Esophagus (tissue), 2 donors: ENCODE measurements around the gene KRT6C. TPM values are rescaled to one million over a fixed set of nuclear protein-coding genes. Genes with fewer than 3 reads are reported as not detected.

Source experiments
- H3K27ac ChIP-seq, 2 donors: one replicate each; pipeline ENCODE4 v1.5.1; 2013; ENCODE audit warnings: low read depth in 2 of 2, mild to moderate bottlenecking in 2 of 2, inconsistent platforms in 1 of 2, low read length in 1 of 2, moderate library complexity in 1 of 2
- H3K27me3 ChIP-seq, 2 donors: one replicate each; pipeline ENCODE4 v1.6.1; 2013; ENCODE audit warnings: low read length in 2 of 2, control low read depth in 1 of 2, mild to moderate bottlenecking in 1 of 2; ENCODE audit not compliant: insufficient read depth in 2 of 2, control insufficient read depth in 1 of 2
- H3K36me3 ChIP-seq, 2 donors: one replicate each; pipeline ENCODE4 v1.6.1; 2013; ENCODE audit warnings: low read length in 1 of 2; ENCODE audit not compliant: control insufficient read depth in 2 of 2, insufficient read depth in 2 of 2
- H3K4me1 ChIP-seq, 2 donors: one replicate each; pipeline ENCODE4 v1.6.1; 2013; ENCODE audit warnings: low read length in 1 of 2; ENCODE audit not compliant: control insufficient read depth in 2 of 2, insufficient read depth in 2 of 2
- H3K4me3 ChIP-seq, 2 donors: one replicate each; pipeline ENCODE4 v1.5.1; 2013; ENCODE audit warnings: low read length in 2 of 2, mild to moderate bottlenecking in 2 of 2, low read depth in 1 of 2, moderate library complexity in 1 of 2
- H3K9me3 ChIP-seq, 2 donors: one replicate each; pipeline ENCODE4 v1.6.1; 2013; ENCODE audit warnings: mild to moderate bottlenecking in 2 of 2, low read depth in 1 of 2, low read length in 1 of 2, moderate library complexity in 1 of 2; ENCODE audit not compliant: control insufficient read depth in 2 of 2, insufficient read depth in 1 of 2
- WGBS, 2 donors: extraction: QIAGEN DNeasy Blood & Tissue Kit; methylation state at CpG; one replicate each; pipeline ENCODE4 v1.1.7; 2013; 5-methylcytosine and 5-hydroxymethylcytosine counted together
- polyA plus RNA-seq, 2 donors: library from polyadenylated mRNA; stranded (reverse); fragments of 200-250 nt; gene quantifications; one replicate each; pipeline ENCODE4 v1.2.3, GENCODE V29; 2013
- donor health status: healthy with polysubstance abuse.
- donor health status: Bipolar disorder and iron deficiency.

The KRT6C gene
- polyA plus RNA-seq, 2 donors, result 229 to 427 TPM

- H3K27me3 ChIP-seq, result peaks cover 0 to 5% of the 10 kb centered on the region in 2 donors
- no peak overlapping the region for H3K27ac ChIP-seq
- no peaks in the 10 kb centered on the region for H3K36me3 ChIP-seq
- no peaks in the 10 kb centered on the region for H3K9me3 ChIP-seq
- 88 to 89% methylated on average over 6 of the region's 6 CpGs for WGBS, 2 donors
- H3K4me3 ChIP-seq, result no peak overlapping the region
- peaks cover 0 to 5% of the 10 kb centered on the region in 2 donors for H3K4me1 ChIP-seq
Measured at GRCh38 chr12:52432559-52433207, 40.9 kb downstream of the KRT6C start.

- peaks cover 0 to 5% of the 10 kb centered on the region in 2 donors for H3K27me3 ChIP-seq
- no peaks in the 10 kb centered on the region for H3K36me3 ChIP-seq
- WGBS, 2 donors, result 87 to 89% methylated on average over 10 of the region's 10 CpGs
- no peak overlapping the region for H3K27ac ChIP-seq
- H3K4me3 ChIP-seq, result no peak overlapping the region
- no peaks in the 10 kb centered on the region for H3K9me3 ChIP-seq
- no peaks in the 10 kb centered on the region for H3K4me1 ChIP-seq
Measured at GRCh38 chr12:52428121-52428520, 45.5 kb downstream of the KRT6C start.

- WGBS, 2 donors, result 82 to 87% methylated on average over 1 of the region's 1 CpG
- Histone ChIP-seq H3K27me3 (peaks cover 0 to 5% of the 10 kb centered on the region in 2 donors), H3K36me3 (no peaks in the 10 kb centered on the region), H3K9me3 (no peaks in the 10 kb centered on the region), H3K27ac (no peak overlapping the region), H3K4me3 (no peak overlapping the region), H3K4me1 (no peaks in the 10 kb centered on the region)
Measured at GRCh38 chr12:52427083-52427482, 46.5 kb downstream of the KRT6C start.

- Histone ChIP-seq H3K27me3 (peaks cover 0 to 5% of the 10 kb centered on the region in 2 donors), H3K9me3 (no peaks in the 10 kb centered on the region), H3K4me3 (no peak overlapping the region), H3K36me3 (no peaks in the 10 kb centered on the region), H3K27ac (no peak overlapping the region), H3K4me1 (no peaks in the 10 kb centered on the region)
- 78 to 83% methylated on average over 2 of the region's 2 CpGs for WGBS, 2 donors
Measured at GRCh38 chr12:52426034-52426433, 47.6 kb downstream of the KRT6C start.

GRCh38 chr12:52425466-52425865, 48.1 kb downstream of the KRT6C start:
- no peaks in the 10 kb centered on the region for H3K4me1 ChIP-seq
- H3K9me3 ChIP-seq, result no peaks in the 10 kb centered on the region
- no peak overlapping the region for H3K4me3 ChIP-seq
- 91 to 92% methylated on average over 5 of the region's 5 CpGs for WGBS, 2 donors
- peaks cover 0 to 5% of the 10 kb centered on the region in 2 donors for H3K27me3 ChIP-seq
- no peaks in the 10 kb centered on the region for H3K36me3 ChIP-seq
- H3K27ac ChIP-seq, result no peak overlapping the region

- H3K4me1 ChIP-seq, result no peaks in the 10 kb centered on the region
- no peaks in the 10 kb centered on the region for H3K36me3 ChIP-seq
- no peaks in the 10 kb centered on the region for H3K27me3 ChIP-seq
- H3K4me3 ChIP-seq, result no peak overlapping the region
- WGBS, 2 donors, result 66 to 68% methylated on average over 11 of the region's 11 CpGs
- H3K9me3 ChIP-seq, result no peaks in the 10 kb centered on the region
- no peak overlapping the region for H3K27ac ChIP-seq
Measured at GRCh38 chr12:52423661-52424500, 49.7 kb downstream of the KRT6C start.

- Histone ChIP-seq H3K4me3 (no peak overlapping the region), H3K4me1 (no peaks in the 10 kb centered on the region), H3K27ac (no peak overlapping the region), H3K27me3 (no peaks in the 10 kb centered on the region), H3K36me3 (no peaks in the 10 kb centered on the region), H3K9me3 (no peaks in the 10 kb centered on the region)
- WGBS, 2 donors, result 70 to 77% methylated on average over 6 of the region's 6 CpGs
Measured at GRCh38 chr12:52423035-52423434, 50.6 kb downstream of the KRT6C start.

GRCh38 chr12:52419656-52420055, 53.9 kb downstream of the KRT6C start:
- Histone ChIP-seq H3K4me3 (no peak overlapping the region), H3K4me1 (peaks cover 0 to 6% of the 10 kb centered on the region in 2 donors), H3K27me3 (no peaks in the 10 kb centered on the region), H3K27ac (no peak overlapping the region), H3K9me3 (no peaks in the 10 kb centered on the region), H3K36me3 (no peaks in the 10 kb centered on the region)
- WGBS, 2 donors, result 39 to 53% methylated on average over 1 of the region's 1 CpG

GRCh38 chr12:52418576-52419110, 55.0 kb downstream of the KRT6C start:
- 79 to 84% methylated on average over 4 of the region's 4 CpGs for WGBS, 2 donors
- no peaks in the 10 kb centered on the region for H3K9me3 ChIP-seq
- H3K4me3 ChIP-seq, result no peak overlapping the region
- no peak overlapping the region for H3K27ac ChIP-seq
- H3K4me1 ChIP-seq, result peaks cover 0 to 9% of the 10 kb centered on the region in 2 donors
- H3K27me3 ChIP-seq, result no peaks in the 10 kb centered on the region
- H3K36me3 ChIP-seq, result no peaks in the 10 kb centered on the region
